Choroid plexus epithelial cell (primary cell): ENCODE results near the gene MAFF.

ENCODE experiments used
- DNase-seq: peaks from one replicate; pipeline ENCODE4 v3.0.0-alpha.2; 2010; ENCODE audit warnings: low read depth
- H3K4me3 ChIP-seq: 2 replicates; pipeline ENCODE4 v1.5.1; 2011; ENCODE audit warnings: low read depth, mild to moderate bottlenecking, control low read depth, low read length, moderate library complexity
- TF ChIP-seq, protein P1 (sequence below): conservative IDR thresholded peaks from 2 replicates; pipeline ENCODE4 v1.5.1; 2011; ENCODE audit warnings: low read depth, mild to moderate bottlenecking, control low read depth, inconsistent platforms, low read length, moderate library complexity

The MAFF gene

DNA sequence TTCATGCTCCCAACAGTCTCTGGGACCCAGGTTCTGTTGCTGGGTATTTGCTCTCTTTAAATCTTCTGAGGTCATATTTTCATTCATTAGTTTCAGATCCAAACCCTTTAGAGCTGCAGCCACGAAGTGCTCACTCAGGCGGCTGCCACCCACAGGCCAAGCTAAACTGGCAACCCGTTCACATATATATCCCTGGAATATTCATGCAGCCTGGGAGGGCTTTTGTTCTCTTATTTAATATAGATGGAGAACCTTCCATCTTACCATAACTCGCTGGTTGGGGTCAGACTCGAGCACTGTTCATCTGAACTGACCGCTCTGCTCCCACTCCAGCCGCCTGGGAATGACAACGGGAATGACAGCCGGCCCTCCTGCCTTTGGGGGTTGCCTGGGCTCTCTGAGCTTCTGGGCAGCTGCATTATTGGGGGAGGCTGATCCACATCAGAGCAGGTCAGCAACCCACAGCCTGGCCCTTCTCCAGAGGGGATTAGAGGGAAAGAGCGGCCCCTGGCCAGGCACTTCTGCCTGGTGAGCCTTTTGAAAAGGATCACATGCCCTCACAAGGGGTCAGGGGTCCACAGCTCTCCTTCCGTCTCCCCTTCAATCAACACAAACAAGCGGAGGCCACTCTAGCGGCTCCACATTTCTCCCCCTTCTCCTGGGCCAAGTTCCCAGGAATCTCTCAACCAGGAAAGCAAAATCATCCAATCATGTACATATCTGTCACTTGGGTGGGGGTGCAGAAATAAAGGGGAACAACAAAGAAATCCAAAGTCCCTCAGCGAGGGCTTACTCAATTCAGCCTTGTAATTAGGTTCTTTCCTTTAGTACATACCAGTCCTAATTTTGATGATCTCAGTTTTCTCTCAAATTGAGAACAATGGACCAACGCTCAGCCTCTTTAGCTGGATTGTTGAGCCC is 59.2 kb downstream of the MAFF start:
- H3K4me3 ChIP-seq = no peak overlapping the region
- TF ChIP-seq, protein P1, sequence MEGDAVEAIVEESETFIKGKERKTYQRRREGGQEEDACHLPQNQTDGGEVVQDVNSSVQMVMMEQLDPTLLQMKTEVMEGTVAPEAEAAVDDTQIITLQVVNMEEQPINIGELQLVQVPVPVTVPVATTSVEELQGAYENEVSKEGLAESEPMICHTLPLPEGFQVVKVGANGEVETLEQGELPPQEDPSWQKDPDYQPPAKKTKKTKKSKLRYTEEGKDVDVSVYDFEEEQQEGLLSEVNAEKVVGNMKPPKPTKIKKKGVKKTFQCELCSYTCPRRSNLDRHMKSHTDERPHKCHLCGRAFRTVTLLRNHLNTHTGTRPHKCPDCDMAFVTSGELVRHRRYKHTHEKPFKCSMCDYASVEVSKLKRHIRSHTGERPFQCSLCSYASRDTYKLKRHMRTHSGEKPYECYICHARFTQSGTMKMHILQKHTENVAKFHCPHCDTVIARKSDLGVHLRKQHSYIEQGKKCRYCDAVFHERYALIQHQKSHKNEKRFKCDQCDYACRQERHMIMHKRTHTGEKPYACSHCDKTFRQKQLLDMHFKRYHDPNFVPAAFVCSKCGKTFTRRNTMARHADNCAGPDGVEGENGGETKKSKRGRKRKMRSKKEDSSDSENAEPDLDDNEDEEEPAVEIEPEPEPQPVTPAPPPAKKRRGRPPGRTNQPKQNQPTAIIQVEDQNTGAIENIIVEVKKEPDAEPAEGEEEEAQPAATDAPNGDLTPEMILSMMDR = peak; percentile 31
- DNase-seq = no peak

DNA sequence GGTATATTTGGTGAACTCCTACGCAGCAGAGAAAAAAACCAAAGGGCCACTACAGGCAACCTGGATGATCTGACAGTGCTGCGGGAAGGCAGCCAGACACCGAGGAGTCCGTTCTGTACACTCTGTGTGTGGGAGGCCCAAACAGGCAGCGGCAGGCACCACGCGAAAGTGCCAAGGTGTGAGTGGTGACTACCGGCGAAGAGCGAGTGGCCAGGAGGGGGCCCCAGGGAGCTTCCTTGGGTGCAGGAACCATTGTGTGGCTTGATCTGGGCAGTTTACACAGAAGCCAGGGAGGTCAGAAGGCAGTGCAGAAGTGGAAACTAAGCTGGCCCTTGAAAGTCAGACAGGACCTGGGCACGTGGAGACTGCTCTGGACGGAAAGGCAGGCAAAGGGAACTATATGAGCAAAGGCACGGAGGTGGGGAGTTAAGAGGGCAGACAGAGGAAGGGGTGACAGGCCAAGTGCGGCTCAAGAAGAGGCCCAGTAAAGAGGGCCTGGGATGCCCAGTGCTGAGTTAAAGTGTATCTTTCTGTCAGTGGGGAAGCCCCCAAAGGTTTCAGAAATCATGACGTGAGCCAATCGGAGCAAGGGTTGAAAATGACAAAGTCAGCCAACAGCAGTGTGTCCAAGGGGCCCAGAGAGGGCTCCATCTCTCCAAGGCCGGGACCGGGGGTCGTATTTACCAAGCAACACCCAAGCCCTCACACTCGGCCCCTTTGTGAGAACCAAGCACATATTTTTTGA is 60.4 kb downstream of the MAFF start:
- DNase-seq = peak; percentile 45
- H3K4me3 ChIP-seq = no peak overlapping the region
- TF ChIP-seq, protein P1 = peak; percentile 66

DNA sequence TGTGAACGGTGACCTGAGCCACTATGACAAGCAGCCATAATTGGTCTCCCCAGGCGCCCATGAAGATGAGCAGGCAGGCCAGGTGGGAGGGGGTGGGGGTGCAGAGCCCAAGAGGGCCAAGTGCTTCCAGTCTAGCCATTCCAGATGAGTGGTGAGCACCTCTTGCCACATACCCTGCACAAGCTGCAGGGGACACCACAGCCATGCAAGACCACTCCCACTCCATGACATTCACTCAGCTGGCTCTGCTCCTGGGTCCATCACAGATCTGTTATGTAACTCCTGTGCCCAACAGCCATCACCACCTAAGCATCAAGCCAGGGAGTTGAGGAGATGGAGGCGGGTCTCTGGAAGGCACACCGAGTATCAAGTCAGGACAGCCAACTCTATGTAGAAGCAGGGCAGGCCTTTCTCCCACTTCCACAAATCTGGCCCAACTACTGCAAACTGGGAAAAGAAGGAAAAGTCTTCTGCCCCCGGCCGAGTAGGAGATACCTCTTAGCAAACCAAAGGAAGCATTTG is 62.6 kb downstream of the MAFF start:
- no peak for DNase-seq
- H3K4me3 ChIP-seq = no peak overlapping the region
- TF ChIP-seq, protein P1 = no peak
